D721Med (cell line): Measurements from ENCODE around the gene SOS1.
A peak's percentile ranks its signal among the peaks of the same experiment; 100 is the strongest.

Experiments
- DNase-seq: peaks from one replicate; pipeline ENCODE4 v3.0.0; 2011; ENCODE audit warnings: low spot score; ENCODE audit not compliant: insufficient read length
- FAIRE-seq: peaks from 2 replicates; lab custom pipeline; 2011; peaks lifted over from hg19 to GRCh38; lab: Jason Lieb, UNC
- CTCF ChIP-seq: IDR thresholded peaks from 2 replicates; pipeline ENCODE4 v1.5.1; 2012; ENCODE audit warnings: mild to moderate bottlenecking, control low read depth; ENCODE audit not compliant: insufficient read depth; ENCODE audit errors: missing control alignments

Gene SOS1

GRCh38 chr2:38973266-38973665 lies 147.6 kb downstream of the SOS1 start:
- TF ChIP-seq CTCF, result no peak
- DNase-seq, result no peak
- peak; percentile 32 for FAIRE-seq

DNA sequence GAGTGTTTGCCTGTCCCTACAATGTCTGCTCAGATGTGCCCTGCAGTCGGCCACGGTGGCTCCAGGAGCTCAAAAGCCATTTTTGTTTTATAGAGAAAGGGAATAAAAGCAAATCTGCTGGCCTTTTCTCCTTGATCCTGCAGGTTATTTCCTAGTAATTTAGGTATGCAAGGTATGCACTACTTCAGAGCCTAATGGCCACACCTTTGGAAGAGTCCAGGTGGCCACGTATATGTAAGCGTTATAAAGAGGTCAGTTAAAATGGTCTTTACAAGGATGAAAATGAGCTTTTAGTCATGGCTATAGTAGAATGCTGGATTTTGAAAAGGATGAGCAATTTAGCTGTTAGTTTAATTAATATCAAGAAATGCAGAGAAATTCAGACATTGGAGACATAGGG lies 149.5 kb downstream of the SOS1 start:
- TF ChIP-seq CTCF, result no peak

GRCh38 chr2:38968021-38968420 lies 152.8 kb downstream of the SOS1 start:
- no peak for FAIRE-seq
- no peak for TF ChIP-seq CTCF
- DNase-seq, result no peak

More for the DNA sequence above, 149.5 kb downstream of the SOS1 start:
- DNase-seq (no peak), FAIRE-seq (no peak)

GRCh38 chr2:38966678-38967077 lies 154.2 kb downstream of the SOS1 start:
- no peak for FAIRE-seq
- TF ChIP-seq CTCF, result no peak
- no peak for DNase-seq

DNA sequence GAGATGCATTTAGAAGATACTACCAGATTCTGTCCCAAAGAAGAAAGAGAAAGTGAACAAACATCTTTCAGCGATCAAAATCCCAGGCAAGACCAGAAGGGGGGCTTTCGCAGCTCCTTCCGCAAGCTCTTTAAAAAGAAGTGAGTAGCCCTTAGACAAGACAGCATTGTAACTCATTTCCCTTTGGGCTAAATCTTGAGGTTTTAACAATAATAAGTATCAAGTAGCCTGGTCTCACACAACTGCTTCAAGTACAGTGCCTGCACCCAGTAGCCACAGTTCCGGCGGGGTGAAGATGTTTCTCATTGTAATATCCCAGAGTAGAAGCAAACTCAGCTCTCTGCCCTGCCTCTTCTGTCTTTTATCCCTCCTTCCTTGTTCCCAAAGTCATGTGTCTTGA lies 154.8 kb downstream of the SOS1 start:
- DNase-seq (no peak), FAIRE-seq (no peak)
- TF ChIP-seq CTCF, result no peak

- FAIRE-seq, result no peak
- no peak for TF ChIP-seq CTCF
Observed at GRCh38 chr2:38960609-38961320, 160.1 kb downstream of the SOS1 start.

DNA sequence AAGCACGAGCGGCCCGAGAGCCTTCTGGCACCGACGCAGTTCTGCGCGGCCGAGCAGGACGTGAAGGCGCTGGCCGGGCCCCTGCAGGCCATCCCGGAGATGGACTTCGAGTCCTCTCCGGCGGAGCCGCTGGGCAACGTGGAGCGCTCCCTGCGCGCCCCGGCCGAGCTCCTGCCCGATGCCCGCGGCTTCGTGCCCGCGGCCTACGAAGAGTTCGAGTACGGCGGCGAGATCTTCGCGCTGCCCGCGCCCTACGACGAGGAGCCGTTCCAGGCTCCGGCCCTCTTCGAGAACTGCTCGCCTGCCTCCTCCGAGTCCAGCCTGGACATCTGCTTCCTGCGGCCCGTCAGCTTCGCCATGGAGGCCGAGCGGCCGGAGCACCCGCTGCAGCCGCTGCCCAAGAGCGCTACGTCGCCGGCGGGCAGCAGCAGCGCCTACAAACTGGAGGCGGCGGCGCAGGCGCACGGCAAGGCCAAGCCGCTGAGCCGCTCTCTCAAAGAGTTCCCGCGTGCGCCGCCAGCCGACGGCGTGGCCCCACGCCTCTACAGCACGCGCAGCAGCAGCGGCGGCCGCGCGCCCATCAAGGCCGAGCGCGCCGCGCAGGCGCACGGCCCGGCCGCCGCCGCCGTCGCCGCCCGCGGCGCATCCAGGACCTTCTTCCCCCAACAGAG lies 160.8 kb downstream of the SOS1 start:
- no peak for FAIRE-seq
- no peak for TF ChIP-seq CTCF
- no peak for DNase-seq

More at GRCh38 chr2:38960609-38961320, 160.1 kb downstream of the SOS1 start:
- no peak for DNase-seq
